GM18502 (cell line): Measurements from ENCODE around the gene OPN1SW.

Experiments
- ATAC-seq: cut with Tn5 transposase; IDR thresholded peaks from one replicate; pipeline ENCODE4 v1.9.1; 2021; ENCODE audit warnings: mild to moderate bottlenecking; ENCODE audit not compliant: unreplicated experiment, poor library complexity

The OPN1SW gene

GRCh38 chr7:128775744-128776474, at the start of gene OPN1SW:
OPN1SW (minus strand) TSS chr7:128775794; CDS start chr7:128775781, 13 bp downstream.
- no peak for ATAC-seq

- no peak for ATAC-seq
These were observed 46.1 kb upstream of the OPN1SW start for GRCh38 chr7:128821724-128822123.

GRCh38 chr7:128818694-128819093, 43.1 kb upstream of the OPN1SW start:
- no peak for ATAC-seq

- no peak for ATAC-seq
These were observed 39.8 kb upstream of the OPN1SW start for GRCh38 chr7:128815289-128815942.

GRCh38 chr7:128814499-128814898, 38.9 kb upstream of the OPN1SW start:
- no peak for ATAC-seq

- no peak for ATAC-seq
These were observed 37.0 kb upstream of the OPN1SW start for GRCh38 chr7:128812514-128813168.

- no peak for ATAC-seq
These were observed 36.2 kb upstream of the OPN1SW start for GRCh38 chr7:128811631-128812430.

- no peak for ATAC-seq
These were observed 35.4 kb upstream of the OPN1SW start for GRCh38 chr7:128810997-128811396.

GRCh38 chr7:128810473-128810872, 34.9 kb upstream of the OPN1SW start:
- no peak for ATAC-seq

- no peak for ATAC-seq
These were observed 33.8 kb upstream of the OPN1SW start for GRCh38 chr7:128809363-128809762.

- no peak for ATAC-seq
These were observed 31.6 kb upstream of the OPN1SW start for GRCh38 chr7:128807191-128807590.

GRCh38 chr7:128805225-128805624, 29.6 kb upstream of the OPN1SW start:
- ATAC-seq = no peak

GRCh38 chr7:128804484-128804883, 28.9 kb upstream of the OPN1SW start:
- ATAC-seq = no peak

- no peak for ATAC-seq
These were observed 26.2 kb upstream of the OPN1SW start for GRCh38 chr7:128801667-128802418.

GRCh38 chr7:128801003-128801402, 25.4 kb upstream of the OPN1SW start:
- no peak for ATAC-seq

GRCh38 chr7:128800567-128800966, 25.0 kb upstream of the OPN1SW start:
- no peak for ATAC-seq

GRCh38 chr7:128799451-128799850, 23.9 kb upstream of the OPN1SW start:
- ATAC-seq = no peak

- no peak for ATAC-seq
These were observed 20.7 kb upstream of the OPN1SW start for GRCh38 chr7:128796327-128796726.

- ATAC-seq = no peak
These were observed 19.5 kb upstream of the OPN1SW start for GRCh38 chr7:128795129-128795528.

GRCh38 chr7:128794436-128794835, 18.8 kb upstream of the OPN1SW start:
- no peak for ATAC-seq
